ENCODE measurements around the gene CAP2.

- no peak for TF ChIP-seq POLR2AphosphoS5 (IDR thresholded peaks at IDR 0.05)
- no peak for TF ChIP-seq EP300 (IDR thresholded peaks at IDR 0.05)
Observed at GRCh38 chr6:17365961-17366360, 27.4 kb upstream of the CAP2 start.
